CD4-positive, CD25-positive, alpha-beta regulatory T cell (primary cell): ENCODE data around the gene XXYLT1. TPM values are rescaled to one million over a fixed set of nuclear protein-coding genes. Genes with fewer than 3 reads are reported as not detected.
A peak's percentile ranks its signal among the peaks of the same experiment; 100 is the strongest.

Experiments used
- ATAC-seq, 2 donors: fragments of 150-1000 bp; cut with Tn5 transposase; one replicate each; pipeline ENCODE4 v1.10.0; 2021; ENCODE audit warnings: low read depth in 2 of 2, moderate number of reproducible peaks in 2 of 2, moderate library complexity in 1 of 2
- DNase-seq, 3 donors: peaks; one replicate each; pipeline versions ENCODE4 v3.0.0 to v3.0.0-alpha.2; 2012 to 2022; ENCODE audit warnings: mixed read lengths in 1 of 3
- H3K27ac ChIP-seq: one replicate; pipeline ENCODE4 v1.7.0; 2013; ENCODE audit warnings: mild to moderate bottlenecking, low read length; ENCODE audit not compliant: insufficient read depth, poor library complexity, severe bottlenecking
- H3K27me3 ChIP-seq: one replicate; pipeline ENCODE4 v1.7.0; 2013; ENCODE audit warnings: low read length; ENCODE audit not compliant: control insufficient read depth, insufficient read depth
- H3K36me3 ChIP-seq: one replicate; pipeline ENCODE4 v1.7.0; 2013; ENCODE audit warnings: mild to moderate bottlenecking, low read length, moderate library complexity; ENCODE audit not compliant: control insufficient read depth, insufficient read depth
- H3K4me1 ChIP-seq: 2 replicates; pipeline ENCODE4 v1.7.0; 2013; ENCODE audit warnings: mild to moderate bottlenecking, low read length; ENCODE audit not compliant: insufficient read depth, control insufficient read depth, poor library complexity, severe bottlenecking
- H3K4me3 ChIP-seq: one replicate; pipeline ENCODE4 v1.7.0; 2013; ENCODE audit warnings: low read depth, mild to moderate bottlenecking, low read length, moderate library complexity
- H3K9me3 ChIP-seq, 2 experiments: 1 replicate in 1 of 2; 2 replicates in 1 of 2; pipeline ENCODE4 v1.7.0; 2013; ENCODE audit warnings: low read length in 2 of 2, mild to moderate bottlenecking in 1 of 2, moderate library complexity in 1 of 2; ENCODE audit not compliant: control insufficient read depth in 2 of 2
- H3K27ac Mint-ChIP-seq, 3 donors: one replicate each; pipeline ENCODE4 v1.8.0; 2020 to 2022; ENCODE audit warnings: mild to moderate bottlenecking in 3 of 3, mixed read lengths in 3 of 3, moderate library complexity in 2 of 3
- H3K27me3 Mint-ChIP-seq: one replicate; pipeline ENCODE4 v1.8.0; 2022; ENCODE audit warnings: mild to moderate bottlenecking, mixed read lengths
- H3K36me3 Mint-ChIP-seq: one replicate; pipeline ENCODE4 v1.8.0; 2020; ENCODE audit warnings: mixed read lengths
- H3K4me1 Mint-ChIP-seq, 4 donors: one replicate each; pipeline ENCODE4 v1.8.0; 2020 to 2022; ENCODE audit warnings: mixed read lengths in 4 of 4, mild to moderate bottlenecking in 1 of 4
- H3K4me3 Mint-ChIP-seq, 4 donors: one replicate each; pipeline ENCODE4 v1.8.0; 2020 to 2022; ENCODE audit warnings: mild to moderate bottlenecking in 4 of 4, mixed read lengths in 4 of 4, moderate library complexity in 3 of 4
- H3K9me3 Mint-ChIP-seq, 7 donors: one replicate each; pipeline ENCODE4 v1.8.0; 2020 to 2022; ENCODE audit warnings: mixed read lengths in 7 of 7, mild to moderate bottlenecking in 3 of 7, moderate library complexity in 2 of 7
- polyA plus RNA-seq, 4 donors: library from polyadenylated mRNA; unstranded; fragments of 300-500 nt; fragmentation: Illumina TruSeq; gene quantifications; one replicate each; pipeline ENCODE4 v1.2.3, GENCODE V29; 2021
- total RNA-seq: library from RNA; stranded (reverse); gene quantifications from one replicate; pipeline ENCODE4 v1.2.3, GENCODE V29; 2022

Gene XXYLT1
- 6.4 TPM for total RNA-seq
- 1 to 10 TPM; 3.9 to 5.9 (median 4.8) TPM for polyA plus RNA-seq

GRCh38 chr3:195270817-195271409 is at the start of gene XXYLT1:
TSS of gene XXYLT1 (minus strand) at chr3:195271159. CDS start at chr3:195271058, 101 bp downstream.
- Mint-ChIP-seq H3K9me3 (no peaks in the 10 kb centered on the region), H3K27ac (peak within 1 kb of the TSS; percentile 31 to 96 (median 67)), H3K27me3 (no peaks in the 10 kb centered on the region), H3K36me3 (no peaks in the 10 kb centered on the region), H3K4me1 (peaks cover 18 to 35% (median 22%) of the 10 kb centered on the region in 4 donors), H3K4me3 (peak within 1 kb of the TSS; percentile 88 to 94 (median 93))
- peaks cover 23% of the 10 kb centered on the region for H3K4me1 ChIP-seq
- H3K36me3 ChIP-seq: peaks cover 9% of the 10 kb centered on the region
- no peaks in the 10 kb centered on the region for H3K27me3 ChIP-seq
- peak; percentile 84 to 88 for ATAC-seq
- H3K9me3 ChIP-seq: no peaks in the 10 kb centered on the region
- H3K27ac ChIP-seq: peak within 1 kb of the TSS; percentile 64
- peak within 1 kb of the TSS; percentile 85 for H3K4me3 ChIP-seq
- peak; percentile 80 to 91 (median 90) for DNase-seq

DNA sequence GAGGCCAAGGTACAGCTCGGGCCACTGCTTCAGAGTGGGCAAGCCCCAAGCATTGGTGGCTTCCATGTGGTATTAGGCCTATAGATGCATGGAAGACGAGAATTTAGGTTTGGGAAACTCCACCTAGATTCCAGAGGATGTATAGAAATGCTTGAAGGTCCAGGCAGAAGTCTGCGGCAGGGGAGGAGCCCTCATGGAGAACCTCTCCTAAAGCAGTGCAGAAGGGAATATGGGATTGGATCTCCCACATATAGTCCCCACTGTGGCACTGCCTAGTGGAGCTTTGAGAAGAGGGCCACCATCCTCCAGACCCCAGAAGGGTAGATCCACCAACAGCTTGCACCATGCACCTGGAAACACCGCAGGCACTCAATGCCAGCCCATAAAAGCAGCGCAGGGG is 48.1 kb upstream of the XXYLT1 start:
- H3K27me3 ChIP-seq: no peaks in the 10 kb centered on the region
- Mint-ChIP-seq H3K27me3 (no peaks in the 10 kb centered on the region), H3K36me3 (peaks cover 42% of the 10 kb centered on the region), H3K27ac (no peak overlapping the region), H3K4me3 (no peak overlapping the region), H3K9me3 (peaks cover 0 to 17% (median 5%) of the 10 kb centered on the region in 7 donors), H3K4me1 (peaks cover 0 to 16% (median 10%) of the 10 kb centered on the region in 4 donors)
- no peak for ATAC-seq
- no peak overlapping the region for H3K27ac ChIP-seq
- DNase-seq: peak in 1 of 3 donors; percentile 9
- no peaks in the 10 kb centered on the region for H3K4me1 ChIP-seq
- H3K4me3 ChIP-seq: no peak overlapping the region
- H3K9me3 ChIP-seq: peaks cover 15 to 19% of the 10 kb centered on the region in 2 experiments
- H3K36me3 ChIP-seq: peaks cover 50% of the 10 kb centered on the region

- Histone ChIP-seq H3K4me1 (no peaks in the 10 kb centered on the region), H3K36me3 (peaks cover 20% of the 10 kb centered on the region), H3K9me3 (no peaks in the 10 kb centered on the region), H3K4me3 (no peak overlapping the region), H3K27me3 (no peaks in the 10 kb centered on the region), H3K27ac (no peak overlapping the region)
- H3K4me3 Mint-ChIP-seq: no peak overlapping the region
- no peaks in the 10 kb centered on the region for H3K36me3 Mint-ChIP-seq
- DNase-seq (no peak), ATAC-seq (no peak)
- H3K9me3 Mint-ChIP-seq: no peaks in the 10 kb centered on the region
- H3K4me1 Mint-ChIP-seq: peaks cover 0 to 8% (median 2%) of the 10 kb centered on the region in 4 donors
- peak overlapping the region in 1 of 3 donors; percentile 42 for H3K27ac Mint-ChIP-seq
- H3K27me3 Mint-ChIP-seq: no peaks in the 10 kb centered on the region
Measured at GRCh38 chr3:195312714-195313113, 41.8 kb upstream of the XXYLT1 start.

- Mint-ChIP-seq H3K4me1 (peaks cover 0 to 8% (median 3%) of the 10 kb centered on the region in 4 donors), H3K4me3 (no peak overlapping the region), H3K27me3 (no peaks in the 10 kb centered on the region), H3K9me3 (no peaks in the 10 kb centered on the region), H3K36me3 (peaks cover 18% of the 10 kb centered on the region), H3K27ac (no peak overlapping the region)
- Histone ChIP-seq H3K4me1 (no peaks in the 10 kb centered on the region), H3K27me3 (no peaks in the 10 kb centered on the region), H3K9me3 (no peaks in the 10 kb centered on the region), H3K27ac (no peak overlapping the region), H3K36me3 (peaks cover 57% of the 10 kb centered on the region), H3K4me3 (no peak overlapping the region)
- DNase-seq (no peak), ATAC-seq (no peak)
Measured at GRCh38 chr3:195307711-195308110, 36.8 kb upstream of the XXYLT1 start.

DNA sequence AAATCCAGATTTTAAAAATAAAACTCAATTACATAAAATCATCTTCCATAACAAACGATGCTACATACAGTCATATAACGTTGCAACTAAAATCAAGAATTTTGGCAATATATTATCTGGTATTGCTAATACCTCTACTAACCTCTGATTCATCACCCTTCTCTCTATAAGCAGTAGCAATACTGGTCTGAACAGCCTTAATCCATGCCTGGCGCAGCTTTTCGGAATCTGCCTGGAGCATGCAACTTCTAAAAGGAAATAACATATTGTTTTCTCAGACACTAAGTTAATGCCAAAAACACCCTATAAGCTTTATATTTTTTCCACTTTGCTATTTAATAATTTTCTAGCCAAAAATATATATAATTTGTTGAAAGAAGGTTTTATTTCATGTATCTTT is 35.4 kb upstream of the XXYLT1 start:
- peaks cover 65% of the 10 kb centered on the region for H3K36me3 ChIP-seq
- no peaks in the 10 kb centered on the region for H3K9me3 ChIP-seq
- no peak for DNase-seq
- H3K27me3 ChIP-seq: no peaks in the 10 kb centered on the region
- Mint-ChIP-seq H3K9me3 (no peaks in the 10 kb centered on the region), H3K4me1 (peaks cover 0 to 10% (median 5%) of the 10 kb centered on the region in 4 donors), H3K36me3 (peaks cover 26% of the 10 kb centered on the region), H3K4me3 (no peak overlapping the region), H3K27ac (peak overlapping the region in 1 of 3 donors; percentile 76), H3K27me3 (no peaks in the 10 kb centered on the region)
- ATAC-seq: no peak
- H3K27ac ChIP-seq: no peak overlapping the region
- H3K4me3 ChIP-seq: no peak overlapping the region
- H3K4me1 ChIP-seq: no peaks in the 10 kb centered on the region

- Histone ChIP-seq H3K27me3 (no peaks in the 10 kb centered on the region), H3K9me3 (no peaks in the 10 kb centered on the region), H3K4me1 (no peaks in the 10 kb centered on the region), H3K27ac (no peak overlapping the region), H3K36me3 (peaks cover 67% of the 10 kb centered on the region), H3K4me3 (no peak overlapping the region)
- Mint-ChIP-seq H3K4me3 (no peak overlapping the region), H3K27me3 (no peaks in the 10 kb centered on the region), H3K27ac (no peak overlapping the region), H3K4me1 (peaks cover 7 to 22% (median 12%) of the 10 kb centered on the region in 4 donors), H3K9me3 (no peaks in the 10 kb centered on the region), H3K36me3 (peaks cover 35% of the 10 kb centered on the region)
- ATAC-seq (no peak), DNase-seq (no peak)
Measured at GRCh38 chr3:195302431-195302830, 31.5 kb upstream of the XXYLT1 start.

DNA sequence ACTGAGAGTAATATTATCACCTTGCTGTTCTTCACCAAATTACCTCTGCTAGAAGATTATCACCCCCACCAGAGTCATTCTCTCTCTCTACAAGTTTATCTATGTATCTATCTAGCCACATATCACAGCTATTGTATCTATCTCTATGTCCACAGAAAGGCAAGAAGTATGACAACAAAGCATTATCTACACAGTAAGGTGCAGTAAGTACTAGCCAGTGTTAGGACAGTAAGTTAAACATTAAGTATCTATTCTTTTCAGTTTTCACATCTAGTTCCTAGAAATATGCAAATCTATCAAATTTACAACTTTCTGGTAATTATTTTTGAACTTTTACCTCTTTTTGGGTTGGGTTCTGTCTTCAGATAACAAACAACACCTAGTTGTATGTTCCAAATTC is 26.5 kb upstream of the XXYLT1 start:
- Histone ChIP-seq H3K27ac (peak overlapping the region; percentile 49), H3K27me3 (no peaks in the 10 kb centered on the region), H3K9me3 (no peaks in the 10 kb centered on the region), H3K36me3 (peaks cover 50% of the 10 kb centered on the region), H3K4me3 (no peak overlapping the region), H3K4me1 (no peaks in the 10 kb centered on the region)
- peaks cover 31% of the 10 kb centered on the region for H3K36me3 Mint-ChIP-seq
- no peak overlapping the region for H3K4me3 Mint-ChIP-seq
- DNase-seq: peak in 1 of 3 donors; percentile 57
- no peaks in the 10 kb centered on the region for H3K27me3 Mint-ChIP-seq
- ATAC-seq: no peak
- H3K9me3 Mint-ChIP-seq: no peaks in the 10 kb centered on the region
- H3K27ac Mint-ChIP-seq: peak overlapping the region in 2 of 3 donors; percentile 37 to 43
- H3K4me1 Mint-ChIP-seq: peaks cover 8 to 19% (median 16%) of the 10 kb centered on the region in 4 donors

- Histone ChIP-seq H3K27me3 (no peaks in the 10 kb centered on the region), H3K4me1 (no peaks in the 10 kb centered on the region), H3K9me3 (no peaks in the 10 kb centered on the region), H3K27ac (no peak overlapping the region), H3K36me3 (peaks cover 49% of the 10 kb centered on the region), H3K4me3 (no peak overlapping the region)
- H3K27me3 Mint-ChIP-seq: no peaks in the 10 kb centered on the region
- no peak overlapping the region for H3K4me3 Mint-ChIP-seq
- H3K27ac Mint-ChIP-seq: no peak overlapping the region
- H3K9me3 Mint-ChIP-seq: no peaks in the 10 kb centered on the region
- DNase-seq (no peak), ATAC-seq (no peak)
- peaks cover 8 to 19% (median 15%) of the 10 kb centered on the region in 4 donors for H3K4me1 Mint-ChIP-seq
- peaks cover 32% of the 10 kb centered on the region for H3K36me3 Mint-ChIP-seq
Measured at GRCh38 chr3:195296662-195297061, 25.7 kb upstream of the XXYLT1 start.
